Progenitor cell of endocrine pancreas (in vitro differentiated cells): ENCODE measurements around the gene OSBP. TPM values are rescaled to one million over a fixed set of nuclear protein-coding genes. Genes with fewer than 3 reads are reported as not detected.

ENCODE experiments used
- microRNA-seq: library from miRNA; unstranded; fragments of <30 nt; microRNA quantifications from one replicate; pipeline ENCODE4 v1.1.0, GENCODE V29; 2020; ENCODE audit warnings: borderline number of aligned reads; ENCODE audit not compliant: unreplicated experiment
- total RNA-seq: library from RNA; stranded (reverse); gene quantifications from 2 replicates; pipeline ENCODE4 v1.2.1, GENCODE V29; 2021

OSBP gene
- total RNA-seq, 1 donor from 2014 or later: 42.7 TPM

Small RNA genes within 50 kb of the gene (microRNA-seq; reads per million reads assigned to microRNA genes)
- gene MIR3162: not detected

Other genes starting within 250 kb of the OSBP start
- gene OR5A2, start 189.4 kb downstream of the OSBP start, total RNA-seq: not detected in 2 replicates
- gene OR5A1, start 179.3 kb downstream of the OSBP start, total RNA-seq: not detected in 2 replicates
- gene OR4D6, start 158.8 kb downstream of the OSBP start, total RNA-seq: not detected in 2 replicates
- not detected in 2 replicates for gene OR4D10, start 142.5 kb downstream of the OSBP start, total RNA-seq
- gene OR4D11, start 112.2 kb downstream of the OSBP start, total RNA-seq: not detected in 2 replicates
- not detected in 2 replicates for gene OR4D9, start 104.2 kb downstream of the OSBP start, total RNA-seq
- 43.0 and 43.7 TPM in 2 replicates for gene PATL1, start 53.3 kb upstream of the OSBP start, total RNA-seq
- not detected in 2 replicates for gene OR10V1, start 98.1 kb upstream of the OSBP start, total RNA-seq
- 91.5 and 113 TPM in 2 replicates for gene STX3, start 139.6 kb upstream of the OSBP start, total RNA-seq
- 44.2 and 44.7 TPM in 2 replicates for gene MRPL16, start 195.0 kb upstream of the OSBP start, total RNA-seq
- gene CBLIF, start 229.7 kb upstream of the OSBP start, total RNA-seq: 17.9 and 27.1 TPM in 2 replicates